Measurements from ENCODE around the gene PRKCD.

PRKCD gene

GRCh38 chr3:53154881-53155285, 6.1 kb upstream of the PRKCD start:
- DNase-seq (ENCODE audit: low read depth in 2 of 3, low spot score in 2 of 3), result no peak

GRCh38 chr3:53155760-53156159, 5.2 kb upstream of the PRKCD start:
- no peak for DNase-seq (ENCODE audit: low read depth in 2 of 3, low spot score in 2 of 3)

GRCh38 chr3:53156368-53156834, 4.6 kb upstream of the PRKCD start:
- DNase-seq (ENCODE audit: low read depth in 2 of 3, low spot score in 2 of 3), result no peak

GRCh38 chr3:53157974-53158580, 2.9 kb upstream of the PRKCD start:
- DNase-seq (ENCODE audit: low read depth in 2 of 3, low spot score in 2 of 3), result no peak

- no peak for DNase-seq (ENCODE audit: low read depth in 2 of 3, low spot score in 2 of 3)
Measured at GRCh38 chr3:53158765-53159155, 2.2 kb upstream of the PRKCD start.

GRCh38 chr3:53159156-53160060, 1.6 kb upstream of the PRKCD start:
- no peak for DNase-seq (ENCODE audit: low read depth in 2 of 3, low spot score in 2 of 3)

- DNase-seq (ENCODE audit: low read depth in 2 of 3, low spot score in 2 of 3), result no peak
Measured at GRCh38 chr3:53160061-53160659, 849 bp upstream of the PRKCD start.

- DNase-seq (ENCODE audit: low read depth in 2 of 3, low spot score in 2 of 3), result no peak
Measured at GRCh38 chr3:53161450-53161819, 426 bp downstream of the PRKCD start.

- peak in 1 of 3 experiments; percentile 23 for DNase-seq (ENCODE audit: low read depth in 2 of 3, low spot score in 2 of 3)
Measured at GRCh38 chr3:53161820-53162671, 1.0 kb downstream of the PRKCD start.

GRCh38 chr3:53162672-53163443, 1.8 kb downstream of the PRKCD start:
- DNase-seq (ENCODE audit: low read depth in 2 of 3, low spot score in 2 of 3), result peak in 1 of 3 experiments; percentile 11

- no peak for DNase-seq (ENCODE audit: low read depth in 2 of 3, low spot score in 2 of 3)
Measured at GRCh38 chr3:53163444-53164387, 2.7 kb downstream of the PRKCD start.

GRCh38 chr3:53164911-53165310, 3.9 kb downstream of the PRKCD start:
- no peak for DNase-seq (ENCODE audit: low read depth in 2 of 3, low spot score in 2 of 3)

GRCh38 chr3:53166206-53166605, 5.2 kb downstream of the PRKCD start:
- no peak for DNase-seq (ENCODE audit: low read depth in 2 of 3, low spot score in 2 of 3)

- no peak for DNase-seq (ENCODE audit: low read depth in 2 of 3, low spot score in 2 of 3)
Measured at GRCh38 chr3:53166781-53167291, 5.8 kb downstream of the PRKCD start.

GRCh38 chr3:53167418-53168174, 6.6 kb downstream of the PRKCD start:
- DNase-seq (ENCODE audit: low read depth in 2 of 3, low spot score in 2 of 3), result no peak

- no peak for DNase-seq (ENCODE audit: low read depth in 2 of 3, low spot score in 2 of 3)
Measured at GRCh38 chr3:53168175-53168923, 7.3 kb downstream of the PRKCD start.

GRCh38 chr3:53169045-53169831, 8.2 kb downstream of the PRKCD start:
- no peak for DNase-seq (ENCODE audit: low read depth in 2 of 3, low spot score in 2 of 3)

All from activated CD8-positive, alpha-beta memory T cell treated with anti-CD3 and anti-CD28 coated beads for 48 hours (primary cell).